Nephron progenitor cell (in vitro differentiated cells): ENCODE data around the gene SEMA5B.

ENCODE experiments used
- DNase-seq: peaks from one replicate; pipeline ENCODE4 v3.0.0; 2021
- H3K27ac Mint-ChIP-seq: 2 replicates; pipeline ENCODE4 v1.8.0; 2021; ENCODE audit warnings: mild to moderate bottlenecking, moderate library complexity, mixed read lengths
- H3K27me3 Mint-ChIP-seq: 2 replicates; pipeline ENCODE4 v1.8.0; 2021; ENCODE audit warnings: mild to moderate bottlenecking, low read depth, mixed read lengths; ENCODE audit not compliant: poor library complexity
- H3K36me3 Mint-ChIP-seq: 2 replicates; pipeline ENCODE4 v1.8.0; 2021; ENCODE audit warnings: low read depth, mixed read lengths
- H3K4me1 Mint-ChIP-seq: 2 replicates; pipeline ENCODE4 v1.8.0; 2021; ENCODE audit warnings: mixed read lengths
- H3K4me3 Mint-ChIP-seq: 2 replicates; pipeline ENCODE4 v1.8.0; 2021; ENCODE audit warnings: mild to moderate bottlenecking, moderate library complexity, mixed read lengths
- H3K9me3 Mint-ChIP-seq: 2 replicates; pipeline ENCODE4 v1.8.0; 2021; ENCODE audit warnings: mild to moderate bottlenecking, moderate library complexity, mixed read lengths
- TF ChIP-seq, protein P1 (sequence below): fragments of 200-600 bp; sonication (generic); IDR thresholded peaks from 2 replicates; pipeline ENCODE4 v1.5.0; 2021; ENCODE audit warnings: antibody characterized with exemption

The SEMA5B gene

DNA sequence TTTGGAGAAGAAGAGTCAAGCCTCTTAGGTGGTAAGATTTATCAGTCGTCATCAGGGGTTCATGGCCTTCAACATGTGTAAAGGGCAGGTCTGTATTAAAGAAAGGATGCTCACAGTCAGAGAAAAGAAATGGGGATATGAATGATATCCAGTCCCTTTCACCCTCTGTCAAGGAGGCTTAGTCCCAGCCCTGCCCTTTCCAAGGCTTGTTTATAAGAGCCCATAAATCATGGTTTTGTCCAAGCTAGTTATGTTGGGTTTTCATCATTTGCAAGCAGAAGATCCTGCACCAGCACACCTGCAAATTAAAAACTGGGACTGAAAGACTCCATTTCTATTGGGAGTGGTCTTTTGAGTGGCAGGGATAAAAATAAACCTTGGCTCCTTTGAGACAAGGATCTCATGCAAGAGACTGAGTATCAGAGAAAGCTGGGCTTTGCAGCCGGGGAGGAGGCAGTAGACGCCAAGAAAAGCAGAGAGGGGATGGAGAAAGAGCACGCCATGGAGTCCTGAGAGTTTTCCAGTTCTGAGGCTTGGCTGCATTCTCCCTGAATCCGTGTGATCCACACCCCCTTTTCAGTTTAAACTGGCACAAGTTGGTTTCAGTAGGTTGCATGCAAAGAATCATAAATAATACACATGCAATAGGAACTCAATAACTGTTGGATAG, 26.7 kb upstream of the SEMA5B start:
- no peak overlapping the region for H3K27ac Mint-ChIP-seq
- no peak for DNase-seq
- H3K4me1 Mint-ChIP-seq: peaks cover 33% of the 10 kb centered on the region
- H3K36me3 Mint-ChIP-seq: no peaks in the 10 kb centered on the region
- no peaks in the 10 kb centered on the region for H3K9me3 Mint-ChIP-seq
- H3K27me3 Mint-ChIP-seq: peaks cover 17% of the 10 kb centered on the region
- no peak overlapping the region for H3K4me3 Mint-ChIP-seq
- TF ChIP-seq, protein P1, sequence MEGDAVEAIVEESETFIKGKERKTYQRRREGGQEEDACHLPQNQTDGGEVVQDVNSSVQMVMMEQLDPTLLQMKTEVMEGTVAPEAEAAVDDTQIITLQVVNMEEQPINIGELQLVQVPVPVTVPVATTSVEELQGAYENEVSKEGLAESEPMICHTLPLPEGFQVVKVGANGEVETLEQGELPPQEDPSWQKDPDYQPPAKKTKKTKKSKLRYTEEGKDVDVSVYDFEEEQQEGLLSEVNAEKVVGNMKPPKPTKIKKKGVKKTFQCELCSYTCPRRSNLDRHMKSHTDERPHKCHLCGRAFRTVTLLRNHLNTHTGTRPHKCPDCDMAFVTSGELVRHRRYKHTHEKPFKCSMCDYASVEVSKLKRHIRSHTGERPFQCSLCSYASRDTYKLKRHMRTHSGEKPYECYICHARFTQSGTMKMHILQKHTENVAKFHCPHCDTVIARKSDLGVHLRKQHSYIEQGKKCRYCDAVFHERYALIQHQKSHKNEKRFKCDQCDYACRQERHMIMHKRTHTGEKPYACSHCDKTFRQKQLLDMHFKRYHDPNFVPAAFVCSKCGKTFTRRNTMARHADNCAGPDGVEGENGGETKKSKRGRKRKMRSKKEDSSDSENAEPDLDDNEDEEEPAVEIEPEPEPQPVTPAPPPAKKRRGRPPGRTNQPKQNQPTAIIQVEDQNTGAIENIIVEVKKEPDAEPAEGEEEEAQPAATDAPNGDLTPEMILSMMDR: no peak

DNA sequence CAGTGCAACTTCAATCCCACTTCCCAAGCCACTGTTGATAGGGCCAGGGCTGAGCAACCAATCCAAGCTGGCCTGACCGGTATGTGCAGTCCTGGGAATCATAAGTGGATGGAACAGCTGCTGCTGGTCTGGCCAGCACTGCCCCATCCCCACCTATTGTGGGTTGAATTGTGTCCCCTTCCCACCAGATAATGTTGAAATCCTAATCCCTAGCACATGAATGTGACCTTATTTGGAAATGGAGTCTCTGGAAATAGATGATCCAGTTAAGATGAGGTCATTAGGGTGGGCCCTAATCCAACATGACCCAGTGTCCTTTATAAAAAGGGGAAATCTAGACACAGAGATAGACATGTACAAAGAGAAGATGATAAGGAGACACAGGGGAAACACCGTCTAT, 25.5 kb upstream of the SEMA5B start:
- DNase-seq: no peak
- H3K36me3 Mint-ChIP-seq: no peaks in the 10 kb centered on the region
- H3K4me3 Mint-ChIP-seq: no peak overlapping the region
- TF ChIP-seq, protein P1: no peak
- H3K9me3 Mint-ChIP-seq: no peaks in the 10 kb centered on the region
- H3K27me3 Mint-ChIP-seq: peaks cover 13% of the 10 kb centered on the region
- H3K4me1 Mint-ChIP-seq: peaks cover 37% of the 10 kb centered on the region
- no peak overlapping the region for H3K27ac Mint-ChIP-seq

DNA sequence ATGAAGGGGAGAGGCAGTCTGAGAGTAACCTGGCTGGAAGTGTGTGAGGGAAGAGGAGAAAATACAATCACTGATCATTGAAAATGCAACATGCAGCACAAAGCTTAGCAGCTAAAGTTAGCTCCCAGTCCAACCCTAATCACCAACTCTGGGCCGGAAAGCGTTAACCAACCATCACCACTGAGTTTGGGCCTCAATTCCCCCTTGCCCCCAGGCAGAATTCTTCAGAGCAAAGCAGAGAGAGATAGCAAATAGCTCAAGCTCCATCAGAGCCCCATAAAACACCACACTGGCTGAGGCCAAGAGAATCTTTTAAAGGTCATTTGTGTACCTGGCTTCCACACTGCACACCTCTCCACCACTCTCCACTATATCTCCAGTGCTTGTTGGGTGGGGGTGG, 23.1 kb upstream of the SEMA5B start:
- no peak overlapping the region for H3K27ac Mint-ChIP-seq
- TF ChIP-seq, protein P1: no peak
- H3K4me1 Mint-ChIP-seq: peaks cover 51% of the 10 kb centered on the region
- no peak overlapping the region for H3K4me3 Mint-ChIP-seq
- peaks cover 13% of the 10 kb centered on the region for H3K27me3 Mint-ChIP-seq
- DNase-seq: no peak
- H3K9me3 Mint-ChIP-seq: no peaks in the 10 kb centered on the region
- H3K36me3 Mint-ChIP-seq: no peaks in the 10 kb centered on the region

DNA sequence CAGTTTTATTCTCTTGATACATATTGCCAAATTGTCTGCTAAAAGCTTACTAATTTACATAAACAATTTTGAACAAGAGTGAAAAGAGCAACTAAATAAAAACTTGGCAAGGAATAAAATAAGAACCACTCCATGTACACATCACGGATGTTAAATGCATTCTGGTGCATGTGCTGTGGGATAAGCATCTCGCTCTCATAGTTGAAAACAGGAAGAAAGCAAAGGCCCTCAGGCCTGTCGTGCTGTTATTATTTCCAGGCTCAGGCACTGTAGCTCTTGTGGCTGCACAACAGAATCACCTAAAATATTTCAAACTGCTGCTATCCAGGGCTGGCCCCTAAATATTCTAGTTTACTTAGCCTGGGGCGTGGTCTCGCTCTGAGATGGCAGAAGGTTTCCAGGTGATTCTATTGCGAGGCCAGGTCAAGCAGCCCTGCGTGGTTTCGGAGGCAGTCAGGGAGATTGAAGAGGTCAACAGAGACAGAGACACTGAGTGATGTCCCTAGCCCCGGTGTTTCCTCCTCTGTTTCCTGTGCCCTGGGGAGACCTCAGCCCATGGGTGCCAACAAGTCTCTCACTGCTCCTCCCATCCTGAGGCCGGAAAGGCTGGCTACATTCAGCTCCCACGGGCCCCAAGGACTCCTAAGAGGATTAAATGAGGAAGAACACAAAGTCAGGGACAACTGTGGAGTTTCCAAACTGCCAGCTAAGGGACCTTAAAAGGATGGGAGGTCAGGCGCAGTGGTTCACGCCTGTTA, 21.1 kb upstream of the SEMA5B start:
- Mint-ChIP-seq H3K4me3 (no peak overlapping the region), H3K4me1 (peaks cover 45% of the 10 kb centered on the region), H3K27me3 (peaks cover 15% of the 10 kb centered on the region), H3K27ac (no peak overlapping the region), H3K9me3 (no peaks in the 10 kb centered on the region), H3K36me3 (no peaks in the 10 kb centered on the region)
- TF ChIP-seq, protein P1: no peak
- DNase-seq: no peak

DNA sequence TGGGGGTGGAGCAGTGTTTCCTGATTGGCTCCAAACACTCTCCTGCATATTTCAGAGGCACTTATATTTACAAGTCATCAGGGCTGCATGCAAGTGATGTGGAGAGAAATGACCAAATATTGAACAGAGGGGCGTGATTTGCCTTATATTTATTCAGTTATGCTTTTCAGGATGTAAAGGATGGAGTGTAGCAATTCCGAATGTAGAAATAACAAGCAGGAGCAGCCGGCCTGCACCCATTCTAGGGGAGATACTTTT, 19.4 kb upstream of the SEMA5B start:
- H3K4me1 Mint-ChIP-seq: peaks cover 45% of the 10 kb centered on the region
- no peaks in the 10 kb centered on the region for H3K9me3 Mint-ChIP-seq
- DNase-seq: no peak
- no peak overlapping the region for H3K27ac Mint-ChIP-seq
- H3K27me3 Mint-ChIP-seq: peaks cover 15% of the 10 kb centered on the region
- no peaks in the 10 kb centered on the region for H3K36me3 Mint-ChIP-seq
- no peak overlapping the region for H3K4me3 Mint-ChIP-seq
- TF ChIP-seq, protein P1: no peak
